ENCODE measurements around the gene FAM222B.

DNA sequence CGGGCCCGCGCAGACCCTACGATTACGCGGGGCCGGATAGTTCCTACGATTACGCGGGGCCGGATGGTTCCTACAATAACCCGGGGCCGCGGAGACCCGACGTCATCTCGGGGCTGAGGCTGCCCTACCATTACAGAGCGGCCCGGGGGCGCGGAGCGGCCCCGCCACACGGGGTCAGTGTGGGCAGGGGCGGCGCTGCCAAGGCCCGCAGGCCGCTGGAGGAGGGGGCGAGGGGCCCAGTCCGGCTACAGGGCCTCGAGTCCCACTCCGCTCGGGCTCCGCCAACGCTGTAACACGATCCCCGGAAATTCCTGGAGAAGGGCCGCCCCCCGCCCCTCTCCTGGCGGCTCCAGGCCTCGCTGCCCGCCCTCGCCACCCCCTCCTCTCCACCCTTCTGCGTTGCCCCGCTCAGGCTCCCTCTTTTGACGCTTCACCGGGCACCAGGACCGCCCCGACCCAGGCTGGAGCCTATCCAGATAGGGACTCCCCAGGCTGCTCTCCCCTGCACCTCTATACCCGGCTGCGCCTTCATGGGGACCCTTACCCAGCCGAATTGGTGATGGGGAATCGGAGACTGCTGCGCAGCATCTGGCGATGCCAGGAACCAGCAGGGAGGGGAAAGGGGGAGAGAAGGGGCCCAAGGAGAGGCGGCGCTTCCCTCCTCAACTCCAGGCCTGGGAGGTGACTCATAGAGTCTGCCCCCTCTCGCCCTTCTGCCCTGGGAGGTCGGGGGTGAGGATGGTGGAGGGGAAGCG is 124.8 kb downstream of the FAM222B start, which contains the start of gene RAB34:
- TF ChIP-seq POLR2AphosphoS2 (conservative IDR thresholded peaks at IDR 0.05; ENCODE audit: low read length): no peak
- no peak; the same call in 1 of the 2 replicates for TF ChIP-seq MYC (IDR thresholded peaks at IDR 0.05; ENCODE audit: borderline replicate concordance, low read length)
- TF ChIP-seq, protein P1, sequence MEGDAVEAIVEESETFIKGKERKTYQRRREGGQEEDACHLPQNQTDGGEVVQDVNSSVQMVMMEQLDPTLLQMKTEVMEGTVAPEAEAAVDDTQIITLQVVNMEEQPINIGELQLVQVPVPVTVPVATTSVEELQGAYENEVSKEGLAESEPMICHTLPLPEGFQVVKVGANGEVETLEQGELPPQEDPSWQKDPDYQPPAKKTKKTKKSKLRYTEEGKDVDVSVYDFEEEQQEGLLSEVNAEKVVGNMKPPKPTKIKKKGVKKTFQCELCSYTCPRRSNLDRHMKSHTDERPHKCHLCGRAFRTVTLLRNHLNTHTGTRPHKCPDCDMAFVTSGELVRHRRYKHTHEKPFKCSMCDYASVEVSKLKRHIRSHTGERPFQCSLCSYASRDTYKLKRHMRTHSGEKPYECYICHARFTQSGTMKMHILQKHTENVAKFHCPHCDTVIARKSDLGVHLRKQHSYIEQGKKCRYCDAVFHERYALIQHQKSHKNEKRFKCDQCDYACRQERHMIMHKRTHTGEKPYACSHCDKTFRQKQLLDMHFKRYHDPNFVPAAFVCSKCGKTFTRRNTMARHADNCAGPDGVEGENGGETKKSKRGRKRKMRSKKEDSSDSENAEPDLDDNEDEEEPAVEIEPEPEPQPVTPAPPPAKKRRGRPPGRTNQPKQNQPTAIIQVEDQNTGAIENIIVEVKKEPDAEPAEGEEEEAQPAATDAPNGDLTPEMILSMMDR (IDR thresholded peaks at IDR 0.05): peak; percentile 55
- TF ChIP-seq, protein P2, sequence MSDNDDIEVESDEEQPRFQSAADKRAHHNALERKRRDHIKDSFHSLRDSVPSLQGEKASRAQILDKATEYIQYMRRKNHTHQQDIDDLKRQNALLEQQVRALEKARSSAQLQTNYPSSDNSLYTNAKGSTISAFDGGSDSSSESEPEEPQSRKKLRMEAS (IDR thresholded peaks at IDR 0.05): peak; percentile 78
- no peak for TF ChIP-seq RAD21 (conservative IDR thresholded peaks at IDR 0.05 in 1 of 2, IDR thresholded peaks at IDR 0.05 in 1 of 2)
- no peak for TF ChIP-seq CHD2 (IDR thresholded peaks at IDR 0.05; ENCODE audit: low read length, partially characterized antibody)
- TF ChIP-seq EP300 (IDR thresholded peaks at IDR 0.05): no peak
- TF ChIP-seq HDAC2 (IDR thresholded peaks at IDR 0.05): no peak
- peak; percentile 48 for TF ChIP-seq POLR2A (IDR thresholded peaks at IDR 0.05; ENCODE audit: low read length)
- TF ChIP-seq, protein P3, sequence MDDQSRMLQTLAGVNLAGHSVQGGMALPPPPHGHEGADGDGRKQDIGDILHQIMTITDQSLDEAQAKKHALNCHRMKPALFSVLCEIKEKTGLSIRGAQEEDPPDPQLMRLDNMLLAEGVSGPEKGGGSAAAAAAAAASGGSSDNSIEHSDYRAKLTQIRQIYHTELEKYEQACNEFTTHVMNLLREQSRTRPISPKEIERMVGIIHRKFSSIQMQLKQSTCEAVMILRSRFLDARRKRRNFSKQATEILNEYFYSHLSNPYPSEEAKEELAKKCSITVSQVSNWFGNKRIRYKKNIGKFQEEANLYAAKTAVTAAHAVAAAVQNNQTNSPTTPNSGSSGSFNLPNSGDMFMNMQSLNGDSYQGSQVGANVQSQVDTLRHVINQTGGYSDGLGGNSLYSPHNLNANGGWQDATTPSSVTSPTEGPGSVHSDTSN (IDR thresholded peaks at IDR 0.05): peak; percentile 25; the same call in 1 of the 2 replicates
- TF ChIP-seq, protein P4, sequence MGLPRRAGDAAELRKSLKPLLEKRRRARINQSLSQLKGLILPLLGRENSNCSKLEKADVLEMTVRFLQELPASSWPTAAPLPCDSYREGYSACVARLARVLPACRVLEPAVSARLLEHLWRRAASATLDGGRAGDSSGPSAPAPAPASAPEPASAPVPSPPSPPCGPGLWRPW (IDR thresholded peaks at IDR 0.05): no peak

Data from A549 (cell line).